Fibroblast of lung (primary cell): ENCODE data around the gene DLG3. TPM values are rescaled to one million over a fixed set of nuclear protein-coding genes. Genes with fewer than 3 reads are reported as not detected.
"Not testable (repeated sequence)": the region's sequence is repeated elsewhere in the genome, so short reads cannot be mapped to it uniquely, and the experiment has no call there.

Source experiments
- DNase-seq, 2 donors: peaks; one replicate each; pipeline versions ENCODE4 v3.0.0 to v3.0.0-alpha.2; 2010; ENCODE audit warnings: low read depth in 2 of 2
- H2AFZ ChIP-seq: 2 replicates; pipeline ENCODE4 v1.5.1; 2012; ENCODE audit warnings: low read length, control low read depth, inconsistent platforms
- H3K27ac ChIP-seq: 2 replicates; pipeline ENCODE4 v1.5.1; 2011; ENCODE audit warnings: low read length, control low read depth; ENCODE audit not compliant: insufficient read depth
- H3K27me3 ChIP-seq: 2 replicates; pipeline ENCODE4 v1.5.1; 2011; ENCODE audit warnings: mild to moderate bottlenecking, low read length; ENCODE audit not compliant: control insufficient read depth, insufficient read depth
- H3K36me3 ChIP-seq: 2 replicates; pipeline ENCODE4 v1.5.1; 2011; ENCODE audit warnings: low read length; ENCODE audit not compliant: control insufficient read depth, insufficient read depth
- H3K4me1 ChIP-seq: 2 replicates; pipeline ENCODE4 v1.5.1; 2011; ENCODE audit warnings: low read length; ENCODE audit not compliant: control insufficient read depth, insufficient read depth; ENCODE audit errors: extremely low read depth
- H3K4me2 ChIP-seq: 2 replicates; pipeline ENCODE4 v1.5.1; 2011; ENCODE audit warnings: low read length, control low read depth; ENCODE audit not compliant: insufficient read depth; ENCODE audit errors: extremely low read depth
- H3K4me3 ChIP-seq, 4 experiments: fragments of 200-600 bp in 1 of 4; sonication (generic) in 1 of 4; replicated peaks in 1 of 4; 2 replicates each; pipeline ENCODE4 v1.5.1; 2011 to 2016; ENCODE audit warnings: low read length in 4 of 4, low read depth in 3 of 4, mild to moderate bottlenecking in 3 of 4, control low read depth in 2 of 4, inconsistent platforms in 1 of 4, mixed read lengths in 1 of 4; ENCODE audit not compliant: insufficient read depth in 1 of 4; ENCODE audit errors: control extremely low read depth in 1 of 4
- H3K79me2 ChIP-seq: 2 replicates; pipeline ENCODE4 v1.5.1; 2012; ENCODE audit warnings: mild to moderate bottlenecking, low read length, inconsistent platforms; ENCODE audit not compliant: control insufficient read depth, insufficient read depth
- H3K9ac ChIP-seq: 2 replicates; pipeline ENCODE4 v1.5.1; 2011; ENCODE audit warnings: mild to moderate bottlenecking, low read length, control low read depth; ENCODE audit not compliant: insufficient read depth
- H3K9me3 ChIP-seq: 2 replicates; pipeline ENCODE4 v1.5.1; 2012; ENCODE audit warnings: low read depth, low read length; ENCODE audit not compliant: control insufficient read depth, insufficient read depth
- H4K20me1 ChIP-seq: 2 replicates; pipeline ENCODE4 v1.5.1; 2011; ENCODE audit warnings: low read length; ENCODE audit not compliant: control insufficient read depth, insufficient read depth; ENCODE audit errors: extremely low read depth
- EZH2 ChIP-seq: IDR thresholded peaks from 2 replicates; pipeline ENCODE4 v1.5.1; 2012; ENCODE audit warnings: low read length, control low read depth, mild to moderate bottlenecking; ENCODE audit errors: missing control alignments
- polyA plus RNA-seq, 2 donors: library from polyadenylated mRNA; depleted of rRNA in 1 of 2; stranded (reverse) in 1 of 2; unstranded in 1 of 2; fragments of >200 nt; gene quantifications; 2 replicates each; pipeline ENCODE4 v1.2.1, GENCODE V29; 2011 to 2012; ENCODE audit warnings: missing spikeins in 1 of 2
- total RNA-seq: library from RNA; depleted of rRNA; stranded (reverse); fragments of >200 nt; gene quantifications from 2 replicates; pipeline ENCODE4 v1.2.1, GENCODE V29; 2014
- TF ChIP-seq, protein P1 (sequence below), 2 donors: IDR thresholded peaks in 1 of 2; conservative IDR thresholded peaks in 1 of 2; 1 replicate in 1 of 2; 2 replicates in 1 of 2; pipeline ENCODE4 v1.5.1; 2011 to 2012; ENCODE audit warnings: low read length in 2 of 2, control low read depth in 1 of 2, inconsistent platforms in 1 of 2, low read depth in 1 of 2, mild to moderate bottlenecking in 1 of 2

DLG3 gene
- total and polyA plus RNA-seq, 2 donors (not counting 1 experiment from before 2014, with no cell fraction given), result 21.0 to 24.6 TPM

DNA sequence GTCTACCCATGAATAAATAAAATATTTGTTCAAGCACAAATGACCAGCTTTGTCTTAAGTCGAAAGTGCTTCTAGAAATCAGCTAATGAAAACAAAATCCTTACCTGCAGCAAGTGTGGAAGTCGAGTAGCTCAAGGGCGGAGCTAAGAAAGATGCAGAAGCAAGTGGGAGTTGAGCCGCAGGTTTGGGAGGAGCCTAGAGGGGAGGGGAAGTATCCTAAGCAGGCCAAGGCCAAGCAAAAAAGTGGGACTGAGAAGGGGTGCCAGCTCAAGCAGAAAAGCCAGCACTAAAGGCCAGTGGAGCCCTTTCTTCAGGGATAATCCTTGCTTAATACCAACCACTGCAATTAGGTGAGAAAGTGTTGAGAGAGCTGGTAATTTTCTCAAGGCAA, 60.8 kb downstream of the DLG3 start:
- H4K20me1 ChIP-seq, result no peaks in the 10 kb centered on the region
- H3K4me1 ChIP-seq, result no peaks in the 10 kb centered on the region
- no peaks in the 10 kb centered on the region for H3K79me2 ChIP-seq
- no peak overlapping the region for H3K27ac ChIP-seq
- H3K4me2 ChIP-seq, result no peak overlapping the region
- H3K4me3 ChIP-seq, result no peak overlapping the region
- no peak for DNase-seq
- no peaks in the 10 kb centered on the region for H3K27me3 ChIP-seq
- no peak overlapping the region for H3K9ac ChIP-seq
- H2AFZ ChIP-seq, result no peak overlapping the region
- H3K36me3 ChIP-seq, result no peaks in the 10 kb centered on the region
- no peak for TF ChIP-seq EZH2
- TF ChIP-seq, protein P1, sequence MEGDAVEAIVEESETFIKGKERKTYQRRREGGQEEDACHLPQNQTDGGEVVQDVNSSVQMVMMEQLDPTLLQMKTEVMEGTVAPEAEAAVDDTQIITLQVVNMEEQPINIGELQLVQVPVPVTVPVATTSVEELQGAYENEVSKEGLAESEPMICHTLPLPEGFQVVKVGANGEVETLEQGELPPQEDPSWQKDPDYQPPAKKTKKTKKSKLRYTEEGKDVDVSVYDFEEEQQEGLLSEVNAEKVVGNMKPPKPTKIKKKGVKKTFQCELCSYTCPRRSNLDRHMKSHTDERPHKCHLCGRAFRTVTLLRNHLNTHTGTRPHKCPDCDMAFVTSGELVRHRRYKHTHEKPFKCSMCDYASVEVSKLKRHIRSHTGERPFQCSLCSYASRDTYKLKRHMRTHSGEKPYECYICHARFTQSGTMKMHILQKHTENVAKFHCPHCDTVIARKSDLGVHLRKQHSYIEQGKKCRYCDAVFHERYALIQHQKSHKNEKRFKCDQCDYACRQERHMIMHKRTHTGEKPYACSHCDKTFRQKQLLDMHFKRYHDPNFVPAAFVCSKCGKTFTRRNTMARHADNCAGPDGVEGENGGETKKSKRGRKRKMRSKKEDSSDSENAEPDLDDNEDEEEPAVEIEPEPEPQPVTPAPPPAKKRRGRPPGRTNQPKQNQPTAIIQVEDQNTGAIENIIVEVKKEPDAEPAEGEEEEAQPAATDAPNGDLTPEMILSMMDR (conservative IDR thresholded peaks at IDR 0.05 in 1 of 2, IDR thresholded peaks at IDR 0.05 in 1 of 2; ENCODE audit: low read depth in 1 of 2, low read length in 2 of 2), result no peak
- H3K9me3 ChIP-seq, result no peaks in the 10 kb centered on the region

DNA sequence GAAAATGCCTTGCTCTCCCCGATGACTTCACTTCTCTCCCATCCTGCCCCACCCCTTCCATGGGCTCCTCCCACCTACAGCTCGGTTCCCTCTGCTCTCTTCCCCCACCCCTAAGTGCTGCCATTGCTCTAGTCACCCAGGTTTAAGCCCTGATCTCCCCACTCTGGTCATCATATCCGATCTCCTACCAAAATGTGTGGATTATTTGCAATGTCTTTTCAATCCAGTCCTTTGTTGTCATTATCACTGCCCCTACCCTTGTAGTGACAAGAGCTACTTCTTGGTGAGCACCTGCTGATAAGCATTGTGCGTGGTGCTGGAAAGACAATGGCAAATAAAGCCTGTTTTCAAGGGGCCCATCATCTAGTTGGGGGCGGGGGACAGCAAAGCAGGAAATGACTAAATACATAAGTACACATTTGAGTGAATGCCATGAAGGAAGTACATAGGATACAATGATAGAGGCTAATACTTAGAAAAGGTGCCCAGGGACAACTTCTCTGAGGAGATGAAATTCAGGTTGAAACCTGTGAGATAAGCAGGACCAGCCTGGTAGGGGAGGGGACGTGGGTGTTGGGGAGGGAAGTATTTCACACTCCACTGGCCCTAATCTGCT, 63.8 kb downstream of the DLG3 start:
- H3K4me2 ChIP-seq, result no peak overlapping the region
- no peaks in the 10 kb centered on the region for H3K27me3 ChIP-seq
- H3K4me3 ChIP-seq, result no peak overlapping the region
- no peak overlapping the region for H3K9ac ChIP-seq
- no peaks in the 10 kb centered on the region for H3K36me3 ChIP-seq
- H4K20me1 ChIP-seq, result no peaks in the 10 kb centered on the region
- no peak overlapping the region for H3K27ac ChIP-seq
- no peak for TF ChIP-seq EZH2
- TF ChIP-seq, protein P1 (conservative IDR thresholded peaks at IDR 0.05 in 1 of 2, IDR thresholded peaks at IDR 0.05 in 1 of 2; ENCODE audit: low read depth in 1 of 2, low read length in 2 of 2), result no peak
- peak in 1 of 2 donors; percentile 10 for DNase-seq
- no peaks in the 10 kb centered on the region for H3K9me3 ChIP-seq
- H3K79me2 ChIP-seq, result no peaks in the 10 kb centered on the region
- H3K4me1 ChIP-seq, result no peaks in the 10 kb centered on the region
- no peak overlapping the region for H2AFZ ChIP-seq

DNA sequence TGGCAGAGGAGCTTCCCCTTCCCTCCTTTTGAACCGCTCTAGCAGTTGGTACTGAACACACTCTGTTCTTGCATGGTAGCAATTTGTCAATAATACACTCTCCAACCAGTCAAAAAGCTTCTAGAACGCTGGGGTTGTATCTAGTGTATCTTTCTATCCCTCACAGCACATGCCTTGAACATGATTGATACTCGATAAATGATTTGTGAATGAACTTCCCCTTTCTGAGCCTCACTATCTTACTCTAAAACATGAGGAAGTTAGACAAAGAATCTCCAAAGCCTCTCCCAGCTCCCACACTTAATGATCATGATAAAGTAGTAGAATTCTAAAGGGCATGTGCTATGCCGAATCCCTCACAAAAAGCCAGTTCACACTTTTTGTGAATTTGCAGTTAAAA, 64.4 kb downstream of the DLG3 start:
- Histone ChIP-seq H2AFZ (no peak overlapping the region), H3K9me3 (no peaks in the 10 kb centered on the region), H3K4me3 (no peak overlapping the region), H3K27me3 (no peaks in the 10 kb centered on the region), H3K4me1 (no peaks in the 10 kb centered on the region), H3K9ac (no peak overlapping the region), H3K4me2 (no peak overlapping the region), H3K36me3 (no peaks in the 10 kb centered on the region), H4K20me1 (no peaks in the 10 kb centered on the region), H3K79me2 (no peaks in the 10 kb centered on the region), H3K27ac (no peak overlapping the region)
- no peak for TF ChIP-seq EZH2
- DNase-seq, result no peak

DNA sequence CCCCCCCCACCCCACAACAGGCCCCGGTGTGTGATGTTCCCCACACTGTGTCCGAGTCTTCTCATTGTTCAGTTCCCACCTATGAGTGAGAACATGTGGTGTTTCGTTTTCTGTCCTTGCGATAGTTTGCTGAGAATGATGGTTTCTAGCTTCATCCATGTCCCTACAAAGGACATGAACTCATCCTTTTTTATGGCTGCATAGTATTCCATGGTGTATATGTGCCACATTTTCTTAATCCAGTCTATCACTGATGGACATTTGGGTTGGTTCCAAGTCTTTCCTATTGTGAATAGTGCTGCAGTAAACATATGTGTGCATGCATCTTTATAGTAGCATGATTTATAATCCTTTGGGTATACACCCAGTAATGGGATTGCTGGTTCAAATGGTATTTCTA, 70.6 kb downstream of the DLG3 start:
- not testable (repeated sequence) for H3K79me2 ChIP-seq, H3K36me3 ChIP-seq, H3K4me3 ChIP-seq, DNase-seq, H3K9me3 ChIP-seq, H3K4me1 ChIP-seq, H3K4me2 ChIP-seq, H3K27ac ChIP-seq, H2AFZ ChIP-seq, H3K27me3 ChIP-seq, H3K9ac ChIP-seq, H4K20me1 ChIP-seq

DNA sequence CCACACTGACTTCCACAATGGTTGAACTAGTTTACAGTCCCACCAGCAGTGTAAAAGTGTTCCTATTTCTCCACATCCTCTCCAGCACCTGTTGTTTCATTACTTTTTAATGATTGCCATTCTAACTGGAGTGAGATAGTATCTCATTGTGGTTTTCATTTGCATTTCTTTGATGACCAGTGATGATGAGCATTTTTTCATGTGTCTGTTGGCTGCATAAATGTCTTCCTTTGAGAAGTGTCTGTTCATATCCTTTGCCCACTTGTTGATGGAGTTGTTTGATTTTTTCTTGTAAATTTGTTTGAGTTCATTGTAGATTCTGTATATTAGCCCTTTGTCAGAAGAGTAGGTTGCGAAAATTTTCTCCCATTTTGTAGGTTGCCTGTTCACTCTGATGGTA, 71.1 kb downstream of the DLG3 start:
- not testable (repeated sequence) for H3K4me3 ChIP-seq

More for the DNA sequence above, 71.1 kb downstream of the DLG3 start:
- H3K4me2 ChIP-seq, H3K9ac ChIP-seq, H3K27ac ChIP-seq, H3K9me3 ChIP-seq, DNase-seq, H3K4me1 ChIP-seq, H3K36me3 ChIP-seq, H2AFZ ChIP-seq, H3K79me2 ChIP-seq, H4K20me1 ChIP-seq, H3K27me3 ChIP-seq: not testable (repeated sequence)
